SIG-M5 treated with dmso at 0.1 percent for 504 hours (cell line): Measurements from ENCODE around the gene WDHD1.
"Not testable (repeated sequence)": the region's sequence is repeated elsewhere in the genome, so short reads cannot be mapped to it uniquely, and the experiment has no call there.

Experiments
- DNase-seq: peaks from one replicate; lab custom pipeline; 2025; ENCODE audit not compliant: unreplicated experiment; lab: John Stamatoyannopoulos, UW

WDHD1 gene

GRCh38 chr14:54967496-54967895 is 59.4 kb downstream of the WDHD1 start:
- no peak for DNase-seq

GRCh38 chr14:54955143-54955542 is 71.8 kb downstream of the WDHD1 start:
- DNase-seq = no peak

- not testable (repeated sequence) for DNase-seq
Observed at GRCh38 chr14:54953609-54954008, 73.3 kb downstream of the WDHD1 start.

- DNase-seq = not testable (repeated sequence)
Observed at GRCh38 chr14:54952803-54953202, 74.1 kb downstream of the WDHD1 start.

- no peak for DNase-seq
Observed at GRCh38 chr14:54947230-54947629, 79.7 kb downstream of the WDHD1 start.

- no peak for DNase-seq
Observed at GRCh38 chr14:54946500-54946899, 80.4 kb downstream of the WDHD1 start.

- no peak for DNase-seq
Observed at GRCh38 chr14:54944737-54945391, 82.0 kb downstream of the WDHD1 start.

- DNase-seq = peak; percentile 6
Observed at GRCh38 chr14:54942913-54943312, 84.0 kb downstream of the WDHD1 start.

GRCh38 chr14:54936816-54937215 is 90.1 kb downstream of the WDHD1 start:
- no peak for DNase-seq

GRCh38 chr14:54935958-54936357 is 90.9 kb downstream of the WDHD1 start:
- no peak for DNase-seq

GRCh38 chr14:54935100-54935499 is 91.8 kb downstream of the WDHD1 start:
- no peak for DNase-seq

GRCh38 chr14:54933006-54933405 is 93.9 kb downstream of the WDHD1 start:
- no peak for DNase-seq

- no peak for DNase-seq
Observed at GRCh38 chr14:54931598-54932340, 95.1 kb downstream of the WDHD1 start.

- DNase-seq = no peak
Observed at GRCh38 chr14:54931101-54931500, 95.8 kb downstream of the WDHD1 start.

- DNase-seq = no peak
Observed at GRCh38 chr14:54929556-54929955, 97.3 kb downstream of the WDHD1 start.

GRCh38 chr14:54928216-54928615 is 98.7 kb downstream of the WDHD1 start:
- no peak for DNase-seq

- no peak for DNase-seq
Observed at GRCh38 chr14:54927551-54927950, 99.3 kb downstream of the WDHD1 start.

- DNase-seq = not testable (repeated sequence)
Observed at GRCh38 chr14:54926570-54926969, 100.3 kb downstream of the WDHD1 start.

GRCh38 chr14:54922598-54922997 is 104.3 kb downstream of the WDHD1 start:
- DNase-seq = no peak

- no peak for DNase-seq
Observed at GRCh38 chr14:54920052-54920451, 106.8 kb downstream of the WDHD1 start.

GRCh38 chr14:54919330-54919729 is 107.6 kb downstream of the WDHD1 start:
- no peak for DNase-seq

- DNase-seq = no peak
Observed at GRCh38 chr14:54918427-54918826, 108.5 kb downstream of the WDHD1 start.

GRCh38 chr14:54916101-54916500 is 110.8 kb downstream of the WDHD1 start:
- no peak for DNase-seq
